CD4-positive, alpha-beta memory T cell (primary cell): ENCODE results near the gene TMEM252. TPM values are rescaled to one million over a fixed set of nuclear protein-coding genes. Genes with fewer than 3 reads are reported as not detected.

Experiments used
- CTCF ChIA-PET: fragments of 350-600 bp; sonication (Branson Sonifier 250); formaldehyde crosslinking; loops from one replicate; lab custom pipeline; 2021; ENCODE audit warnings: inconsistent platforms; ENCODE audit not compliant: partially characterized antibody; lab: Charles Lee
- POLR2A ChIA-PET: fragments of 350-600 bp; sonication (Branson Sonifier 250); formaldehyde crosslinking; loops from one replicate; lab custom pipeline; 2021; ENCODE audit not compliant: partially characterized antibody; lab: Charles Lee
- DNase-seq, 5 donors: peaks; one replicate each; pipeline versions ENCODE4 v3.0.0 to v3.0.0-alpha.2; 2020 to 2022; ENCODE audit warnings: mixed read lengths in 1 of 5
- H3K27ac ChIP-seq: one replicate; pipeline ENCODE4 v1.7.0; 2013; ENCODE audit warnings: low read depth, low read length
- H3K27me3 ChIP-seq: 2 replicates; pipeline ENCODE4 v1.7.0; 2013; ENCODE audit warnings: mild to moderate bottlenecking, low read length, moderate library complexity; ENCODE audit not compliant: insufficient read depth
- H3K36me3 ChIP-seq: 2 replicates; pipeline ENCODE4 v1.7.0; 2013; ENCODE audit warnings: mild to moderate bottlenecking, low read length, moderate library complexity; ENCODE audit not compliant: insufficient read depth
- H3K4me1 ChIP-seq: 2 replicates; pipeline ENCODE4 v1.7.0; 2013; ENCODE audit warnings: mild to moderate bottlenecking, low read length, moderate library complexity; ENCODE audit not compliant: insufficient read depth
- H3K4me3 ChIP-seq, 2 donors: one replicate each; pipeline ENCODE4 v1.7.0; 2013; ENCODE audit warnings: low read length in 2 of 2, mild to moderate bottlenecking in 1 of 2
- H3K9me3 ChIP-seq, 2 donors: one replicate each; pipeline ENCODE4 v1.7.0; 2013; ENCODE audit warnings: low read length in 2 of 2, control low read depth in 1 of 2; ENCODE audit not compliant: control insufficient read depth in 1 of 2
- H3K27ac Mint-ChIP-seq, 7 donors: one replicate each; pipeline ENCODE4 v1.8.0; 2020 to 2021; ENCODE audit warnings: mixed read lengths in 7 of 7, mild to moderate bottlenecking in 6 of 7, inconsistent platforms in 3 of 7, moderate library complexity in 3 of 7
- H3K27me3 Mint-ChIP-seq, 2 donors: one replicate each; pipeline ENCODE4 v1.8.0; 2020 to 2021; ENCODE audit warnings: mixed read lengths in 2 of 2
- H3K36me3 Mint-ChIP-seq, 2 donors: one replicate each; pipeline ENCODE4 v1.8.0; 2020 to 2021; ENCODE audit warnings: mixed read lengths in 2 of 2, inconsistent platforms in 1 of 2, mild to moderate bottlenecking in 1 of 2
- H3K4me1 Mint-ChIP-seq, 4 donors: one replicate each; pipeline ENCODE4 v1.8.0; 2020 to 2021; ENCODE audit warnings: mixed read lengths in 4 of 4, mild to moderate bottlenecking in 1 of 4
- H3K4me3 Mint-ChIP-seq, 8 donors: one replicate each; pipeline ENCODE4 v1.8.0; 2020 to 2021; ENCODE audit warnings: mixed read lengths in 8 of 8, mild to moderate bottlenecking in 7 of 8, moderate library complexity in 6 of 8, inconsistent platforms in 3 of 8
- H3K9me3 Mint-ChIP-seq, 8 donors: one replicate each; pipeline ENCODE4 v1.8.0; 2020 to 2021; ENCODE audit warnings: mixed read lengths in 8 of 8, mild to moderate bottlenecking in 5 of 8, inconsistent platforms in 3 of 8, moderate library complexity in 1 of 8
- intact Hi-C: fragments of 100-400 bp; cut with micrococcal nuclease; formaldehyde crosslinking; loops from one replicate; pipeline ENCODE4 v1.15.1; 2023
- polyA plus RNA-seq, 2 donors: library from polyadenylated mRNA; unstranded; fragments of 300-500 nt; fragmentation: Illumina TruSeq; gene quantifications; one replicate each; pipeline ENCODE4 v1.2.3, GENCODE V29; 2021
- total RNA-seq, 2 experiments: library from RNA; stranded (reverse); gene quantifications; one replicate each; pipeline ENCODE4 v1.2.3, GENCODE V29; 2021

Gene TMEM252
- total and polyA plus RNA-seq, 4 experiments from 2014 or later = not detected

GRCh38 chr9:68488126-68488525 is 52.6 kb downstream of the TMEM252 start:
- Mint-ChIP-seq H3K4me3 (no peak overlapping the region), H3K27me3 (peaks cover 2 to 11% of the 10 kb centered on the region in 2 donors), H3K4me1 (no peaks in the 10 kb centered on the region), H3K36me3 (no peaks in the 10 kb centered on the region), H3K27ac (no peak overlapping the region), H3K9me3 (peaks cover 2 to 21% (median 4%) of the 10 kb centered on the region in 8 donors)
- no peak overlapping the region for H3K27ac ChIP-seq
- no peaks in the 10 kb centered on the region for H3K4me1 ChIP-seq
- H3K4me3 ChIP-seq = no peak overlapping the region
- ChIA-PET POLR2A (no interaction called here), CTCF (no interaction called here)
- no peaks in the 10 kb centered on the region for H3K36me3 ChIP-seq
- H3K9me3 ChIP-seq = no peaks in the 10 kb centered on the region
- intact Hi-C loops = no loop called here
- no peak for DNase-seq
- no peaks in the 10 kb centered on the region for H3K27me3 ChIP-seq

Other genes starting within 250 kb of the TMEM252 start
- gene FOXD4L3, start 238.0 kb downstream of the TMEM252 start, total RNA-seq = under 1 TPM in 1 of 2 experiments, not detected in 1; 0.32 TPM
- not detected for gene FOXD4L3, start 238.0 kb downstream of the TMEM252 start, polyA plus RNA-seq
- not detected for gene PGM5, start 184.3 kb downstream of the TMEM252 start, total RNA-seq
- not detected for gene PGM5, start 184.3 kb downstream of the TMEM252 start, polyA plus RNA-seq
- under 1 TPM in 1 of 2 experiments, not detected in 1; 0.12 TPM for gene PIP5K1B, start 164.4 kb upstream of the TMEM252 start, total RNA-seq
- gene PIP5K1B, start 164.4 kb upstream of the TMEM252 start, polyA plus RNA-seq = under 1 TPM in 1 of 2 donors, not detected in 1; 0.25 TPM